PC-9 (cell line): ENCODE results near the gene PUM1. TPM values are rescaled to one million over a fixed set of nuclear protein-coding genes. Genes with fewer than 3 reads are reported as not detected.

Source experiments
- BruUV-seq: library from RNA; stranded (reverse); fragments of 400-500 nt; replicated peaks from 2 replicates; lab custom pipeline; 2021; lab: Mats Ljungman, UMichigan
- CTCF ChIA-PET: fragments of 300-600 bp; sonication (Branson Sonifier 250); formaldehyde crosslinking; loops from one replicate; lab custom pipeline; 2022; ENCODE audit warnings: antibody characterized with exemption; lab: Charles Lee
- POLR2A ChIA-PET: fragments of 300-600 bp; sonication (Branson Sonifier 250); formaldehyde crosslinking; loops from one replicate; lab custom pipeline; 2022; ENCODE audit warnings: antibody characterized with exemption; ENCODE audit not compliant: unreplicated experiment; lab: Charles Lee
- DNase-seq, 2 experiments: peaks; one replicate each; pipeline versions ENCODE4 v3.0.0 to v3.0.0-alpha.2; 2015 to 2022; ENCODE audit warnings: mixed read lengths in 1 of 2
- H2AFZ ChIP-seq: fragments of 200-600 bp; sonication (generic); 2 replicates; pipeline ENCODE4 v1.8.1; 2017; ENCODE audit warnings: antibody characterized with exemption
- H3F3A ChIP-seq: fragments of 200-600 bp; sonication (generic); 2 replicates; pipeline ENCODE4 v1.8.1; 2017; ENCODE audit warnings: antibody characterized with exemption, mild to moderate bottlenecking, low read depth; ENCODE audit not compliant: insufficient read depth
- H3K27ac ChIP-seq: fragments of 200-600 bp; sonication (generic); 2 replicates; pipeline ENCODE4 v1.6.1; 2016; ENCODE audit warnings: mixed run types
- H3K27me3 ChIP-seq: fragments of 200-600 bp; sonication (generic); 2 replicates; pipeline ENCODE4 v1.6.1; 2016; ENCODE audit warnings: low read depth, mixed run types; ENCODE audit not compliant: insufficient read depth
- H3K36me3 ChIP-seq: fragments of 200-600 bp; sonication (generic); 2 replicates; pipeline ENCODE4 v1.6.1; 2016; ENCODE audit warnings: low read depth, mixed run types
- H3K4me1 ChIP-seq: fragments of 200-600 bp; sonication (generic); replicated peaks from 2 replicates; pipeline ENCODE4 v1.6.1; 2016; ENCODE audit warnings: mixed run types; ENCODE audit not compliant: insufficient read depth
- H3K4me2 ChIP-seq: fragments of 200-600 bp; sonication (generic); 2 replicates; pipeline ENCODE4 v1.6.1; 2017; ENCODE audit warnings: mixed run types
- H3K4me3 ChIP-seq: fragments of 200-600 bp; sonication (generic); 2 replicates; pipeline ENCODE4 v1.6.1; 2016; ENCODE audit warnings: mixed run types
- H3K79me2 ChIP-seq: fragments of 200-600 bp; sonication (generic); 2 replicates; pipeline ENCODE4 v1.6.1; 2017; ENCODE audit warnings: low read depth, mixed run types
- H3K9me2 ChIP-seq: fragments of 200-600 bp; sonication (generic); 2 replicates; pipeline ENCODE4 v1.8.1; 2017; ENCODE audit warnings: mild to moderate bottlenecking; ENCODE audit not compliant: insufficient read depth
- H3K9me3 ChIP-seq: fragments of 200-600 bp; sonication (generic); 2 replicates; pipeline ENCODE4 v1.8.1; 2016; ENCODE audit warnings: low read depth; ENCODE audit not compliant: insufficient read depth
- H4K20me1 ChIP-seq: fragments of 200-600 bp; sonication (generic); 2 replicates; pipeline ENCODE4 v1.8.1; 2017; ENCODE audit not compliant: insufficient read depth
- EZH2 ChIP-seq: fragments of 200-600 bp; sonication (generic); IDR thresholded peaks from 2 replicates; pipeline ENCODE4 v1.8.0; 2017; ENCODE audit warnings: antibody characterized with exemption, low read depth
- intact Hi-C: fragments of 100-400 bp; cut with micrococcal nuclease; formaldehyde crosslinking; loops from one replicate; pipeline ENCODE4 v1.10.0; 2022; ENCODE audit not compliant: unreplicated experiment
- total RNA-seq: library from RNA; stranded (reverse); gene quantifications from 2 replicates; pipeline ENCODE4 v1.2.3, GENCODE V29; 2021
- TF ChIP-seq, protein P1 (sequence below): fragments of 200-600 bp; sonication (generic); conservative IDR thresholded peaks from 2 replicates; pipeline ENCODE4 v1.6.1; 2017; ENCODE audit warnings: mixed run types, antibody characterized with exemption, mild to moderate bottlenecking, moderate library complexity

PUM1 gene
- total RNA-seq, 1 experiment from 2014 or later, result 117 TPM

DNA sequence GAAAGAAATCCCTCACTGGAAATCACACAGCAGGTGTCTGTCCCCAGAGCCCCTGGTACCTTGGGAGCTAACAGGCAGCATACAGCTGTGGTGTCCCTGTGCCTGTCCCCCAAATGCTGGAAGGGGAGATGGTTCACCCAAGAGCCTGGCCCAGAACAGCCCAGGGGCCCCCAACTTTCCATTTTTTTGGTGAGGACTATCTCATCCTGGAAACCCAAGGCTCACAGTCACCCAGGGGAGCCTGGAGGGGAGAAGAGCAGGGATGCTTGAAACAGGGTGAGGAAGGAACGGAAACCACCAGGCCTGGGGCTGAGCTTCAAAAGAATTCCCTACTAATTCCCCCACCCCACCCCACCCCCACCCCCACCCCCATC is 160.6 kb downstream of the PUM1 start:
- Histone ChIP-seq H3K4me3 (no peak overlapping the region), H3F3A (no peaks in the 10 kb centered on the region), H3K27ac (no peak overlapping the region), H3K36me3 (no peaks in the 10 kb centered on the region), H3K79me2 (no peaks in the 10 kb centered on the region), H2AFZ (no peak overlapping the region), H4K20me1 (no peaks in the 10 kb centered on the region), H3K27me3 (no peaks in the 10 kb centered on the region), H3K9me3 (no peaks in the 10 kb centered on the region), H3K9me2 (no peaks in the 10 kb centered on the region), H3K4me1 (peaks cover 10% of the 10 kb centered on the region), H3K4me2 (no peak overlapping the region)
- ChIA-PET POLR2A (no interaction called here), CTCF (no interaction called here)
- no peak for DNase-seq
- TF ChIP-seq, protein P1, sequence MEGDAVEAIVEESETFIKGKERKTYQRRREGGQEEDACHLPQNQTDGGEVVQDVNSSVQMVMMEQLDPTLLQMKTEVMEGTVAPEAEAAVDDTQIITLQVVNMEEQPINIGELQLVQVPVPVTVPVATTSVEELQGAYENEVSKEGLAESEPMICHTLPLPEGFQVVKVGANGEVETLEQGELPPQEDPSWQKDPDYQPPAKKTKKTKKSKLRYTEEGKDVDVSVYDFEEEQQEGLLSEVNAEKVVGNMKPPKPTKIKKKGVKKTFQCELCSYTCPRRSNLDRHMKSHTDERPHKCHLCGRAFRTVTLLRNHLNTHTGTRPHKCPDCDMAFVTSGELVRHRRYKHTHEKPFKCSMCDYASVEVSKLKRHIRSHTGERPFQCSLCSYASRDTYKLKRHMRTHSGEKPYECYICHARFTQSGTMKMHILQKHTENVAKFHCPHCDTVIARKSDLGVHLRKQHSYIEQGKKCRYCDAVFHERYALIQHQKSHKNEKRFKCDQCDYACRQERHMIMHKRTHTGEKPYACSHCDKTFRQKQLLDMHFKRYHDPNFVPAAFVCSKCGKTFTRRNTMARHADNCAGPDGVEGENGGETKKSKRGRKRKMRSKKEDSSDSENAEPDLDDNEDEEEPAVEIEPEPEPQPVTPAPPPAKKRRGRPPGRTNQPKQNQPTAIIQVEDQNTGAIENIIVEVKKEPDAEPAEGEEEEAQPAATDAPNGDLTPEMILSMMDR, result no peak
- TF ChIP-seq EZH2, result no peak
- no TSS peak for BruUV-seq
- intact Hi-C loops, result no loop called here

DNA sequence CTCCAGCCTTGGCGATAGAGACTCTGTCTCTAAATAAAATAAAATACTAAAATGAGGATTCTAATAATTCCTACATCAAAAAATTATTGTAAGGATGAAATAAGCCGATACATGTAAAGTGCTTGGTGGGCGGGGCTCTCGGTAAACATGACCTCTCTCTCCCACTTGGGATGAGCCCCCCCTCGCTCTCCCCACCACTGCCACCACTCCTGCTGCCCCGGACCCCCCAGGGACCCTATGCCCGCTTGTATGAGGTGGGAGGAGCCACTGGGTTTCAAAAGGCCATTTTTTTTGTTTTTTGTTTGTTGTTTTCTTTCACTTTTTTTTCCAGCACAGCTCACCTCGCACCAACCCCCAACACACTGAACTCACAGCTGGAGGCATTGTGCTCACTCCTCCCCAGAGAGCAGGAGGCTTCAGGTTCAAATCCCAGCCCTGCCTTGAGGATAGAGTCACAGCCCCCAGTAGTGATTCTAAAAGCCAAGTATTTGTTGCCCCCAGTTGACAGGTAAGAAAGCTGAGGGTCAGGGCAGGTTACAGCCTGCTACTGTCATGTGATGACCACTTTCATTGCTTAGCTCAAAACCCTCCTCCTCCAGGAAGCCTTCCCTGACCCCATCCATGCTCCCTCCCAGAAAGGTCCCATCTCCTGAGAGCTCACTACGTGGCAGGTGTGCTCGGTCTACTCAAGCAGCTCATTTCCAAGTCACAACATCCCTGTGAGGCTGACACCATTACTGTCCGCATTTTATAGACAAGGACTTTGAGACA is 161.1 kb downstream of the PUM1 start:
- no peaks in the 10 kb centered on the region for H3K79me2 ChIP-seq
- no peaks in the 10 kb centered on the region for H3K36me3 ChIP-seq
- BruUV-seq, result no TSS peak
- H3K4me1 ChIP-seq, result peaks cover 5% of the 10 kb centered on the region
- DNase-seq, result no peak
- CTCF ChIA-PET, result no interaction called here
- no peak overlapping the region for H3K4me2 ChIP-seq
- H3K27me3 ChIP-seq, result no peaks in the 10 kb centered on the region
- no peak overlapping the region for H3K4me3 ChIP-seq
- no peak overlapping the region for H3K27ac ChIP-seq
- no peaks in the 10 kb centered on the region for H3K9me3 ChIP-seq
- H3K9me2 ChIP-seq, result no peaks in the 10 kb centered on the region
- H3F3A ChIP-seq, result no peaks in the 10 kb centered on the region
- TF ChIP-seq EZH2, result no peak
- TF ChIP-seq, protein P1, result no peak
- no peaks in the 10 kb centered on the region for H4K20me1 ChIP-seq
- intact Hi-C loops, result no loop called here
- H2AFZ ChIP-seq, result no peak overlapping the region
- POLR2A ChIA-PET, result interaction anchor here (0.6 kb wide), 1 partner anchor 257 kb away, joined by 14 read pairs; no protein-coding TSS in a partner anchor

DNA sequence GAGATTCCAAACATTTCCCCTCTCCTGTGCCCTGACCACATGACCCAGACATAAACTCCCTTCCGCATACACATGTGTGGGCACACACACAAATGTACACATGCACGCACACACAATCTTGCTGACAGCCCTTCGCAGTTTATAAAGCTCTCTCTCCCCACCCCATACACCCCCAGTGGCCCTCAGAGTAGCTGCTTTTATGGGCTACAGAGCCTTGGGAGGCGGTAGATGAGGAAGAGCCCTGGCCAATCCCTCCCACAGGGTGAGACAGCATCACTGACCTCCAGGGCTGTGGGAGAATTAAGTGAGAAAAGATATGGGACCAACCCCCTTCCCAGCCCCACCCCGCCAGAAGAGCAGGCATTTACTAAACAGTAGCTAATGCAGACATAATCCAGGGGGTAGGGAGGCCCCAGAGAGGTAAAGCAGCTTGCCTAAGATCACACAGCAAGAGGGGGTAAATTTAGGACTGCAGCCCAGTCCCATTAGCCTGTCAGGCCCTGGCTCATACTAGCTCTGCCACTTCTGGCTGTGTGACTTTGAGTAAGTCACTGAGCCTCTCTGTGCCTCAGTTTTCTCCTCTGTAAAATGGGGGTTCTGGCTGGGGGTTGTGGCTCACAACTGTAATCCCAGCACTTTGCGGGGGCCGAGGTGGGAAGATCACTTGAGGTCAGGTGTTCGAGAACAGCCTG is 162.0 kb downstream of the PUM1 start:
- Histone ChIP-seq H3K27me3 (no peaks in the 10 kb centered on the region), H3K4me1 (no peaks in the 10 kb centered on the region), H3K4me2 (no peak overlapping the region), H3K79me2 (no peaks in the 10 kb centered on the region), H3K36me3 (no peaks in the 10 kb centered on the region), H3K9me3 (no peaks in the 10 kb centered on the region), H3K9me2 (no peaks in the 10 kb centered on the region), H3K27ac (no peak overlapping the region), H4K20me1 (no peaks in the 10 kb centered on the region), H3K4me3 (no peak overlapping the region), H3F3A (no peaks in the 10 kb centered on the region), H2AFZ (no peak overlapping the region)
- ChIA-PET POLR2A (interaction anchor here (0.6 kb wide), 1 partner anchor 258 kb away, joined by 14 read pairs; no protein-coding TSS in a partner anchor), CTCF (no interaction called here)
- intact Hi-C loops, result no loop called here
- no peak for DNase-seq
- TF ChIP-seq EZH2, result no peak
- TF ChIP-seq, protein P1, result no peak
- no TSS peak for BruUV-seq
